ENCODE data around the gene VPS4A.

DNA sequence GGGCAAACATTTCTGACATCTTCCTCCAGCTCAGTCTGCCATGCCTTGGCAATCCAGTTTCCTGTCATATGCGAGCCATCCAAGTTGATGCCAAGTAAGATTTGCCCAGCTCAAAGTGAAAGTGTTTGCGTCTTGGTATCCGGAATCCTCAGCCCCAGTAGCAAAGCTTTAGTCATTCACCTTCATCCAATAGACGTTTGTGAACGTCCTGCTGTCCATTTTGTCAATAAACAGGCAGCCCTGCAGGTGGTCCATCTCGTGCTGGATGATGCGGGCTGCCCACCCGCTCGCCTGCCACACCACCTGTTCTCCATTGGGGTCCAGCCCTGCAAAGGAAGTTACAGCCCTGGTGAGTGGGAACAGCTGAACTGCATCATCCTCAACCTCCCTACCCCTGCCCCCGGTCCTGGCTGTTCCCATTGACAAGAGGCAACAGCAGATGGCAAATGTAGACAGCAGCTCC, 17.7 kb downstream of the VPS4A start:
- TF ChIP-seq, protein P1, sequence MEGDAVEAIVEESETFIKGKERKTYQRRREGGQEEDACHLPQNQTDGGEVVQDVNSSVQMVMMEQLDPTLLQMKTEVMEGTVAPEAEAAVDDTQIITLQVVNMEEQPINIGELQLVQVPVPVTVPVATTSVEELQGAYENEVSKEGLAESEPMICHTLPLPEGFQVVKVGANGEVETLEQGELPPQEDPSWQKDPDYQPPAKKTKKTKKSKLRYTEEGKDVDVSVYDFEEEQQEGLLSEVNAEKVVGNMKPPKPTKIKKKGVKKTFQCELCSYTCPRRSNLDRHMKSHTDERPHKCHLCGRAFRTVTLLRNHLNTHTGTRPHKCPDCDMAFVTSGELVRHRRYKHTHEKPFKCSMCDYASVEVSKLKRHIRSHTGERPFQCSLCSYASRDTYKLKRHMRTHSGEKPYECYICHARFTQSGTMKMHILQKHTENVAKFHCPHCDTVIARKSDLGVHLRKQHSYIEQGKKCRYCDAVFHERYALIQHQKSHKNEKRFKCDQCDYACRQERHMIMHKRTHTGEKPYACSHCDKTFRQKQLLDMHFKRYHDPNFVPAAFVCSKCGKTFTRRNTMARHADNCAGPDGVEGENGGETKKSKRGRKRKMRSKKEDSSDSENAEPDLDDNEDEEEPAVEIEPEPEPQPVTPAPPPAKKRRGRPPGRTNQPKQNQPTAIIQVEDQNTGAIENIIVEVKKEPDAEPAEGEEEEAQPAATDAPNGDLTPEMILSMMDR (IDR thresholded peaks at IDR 0.05): no peak
- TF ChIP-seq POLR2A (IDR thresholded peaks at IDR 0.05): no peak

Measured in body of pancreas (tissue), 4 donors.